ENCODE measurements around the gene PLAAT1.

The PLAAT1 gene

GRCh38 chr3:193261970-193262369 lies 20.9 kb downstream of the PLAAT1 start:
- DNase-seq: no peak

DNA sequence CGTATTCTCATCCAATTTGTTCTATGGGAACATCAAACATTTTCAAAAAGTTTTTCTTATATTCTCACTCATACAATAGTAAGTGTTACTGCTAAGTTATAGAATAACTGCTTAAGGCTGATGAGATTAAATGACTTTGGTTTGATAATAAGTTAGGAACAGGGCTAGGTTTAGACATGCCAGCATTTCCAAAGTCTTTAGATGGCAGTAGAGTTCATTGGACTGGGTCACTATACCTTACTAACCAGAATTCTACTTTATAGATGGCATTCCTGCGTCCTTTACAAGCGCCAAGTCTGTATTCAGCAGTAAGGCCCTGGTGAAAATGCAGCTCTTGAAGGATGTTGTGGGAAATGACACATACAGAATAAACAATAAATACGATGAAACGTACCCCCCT lies 21.7 kb downstream of the PLAAT1 start:
- no peak for DNase-seq

DNA sequence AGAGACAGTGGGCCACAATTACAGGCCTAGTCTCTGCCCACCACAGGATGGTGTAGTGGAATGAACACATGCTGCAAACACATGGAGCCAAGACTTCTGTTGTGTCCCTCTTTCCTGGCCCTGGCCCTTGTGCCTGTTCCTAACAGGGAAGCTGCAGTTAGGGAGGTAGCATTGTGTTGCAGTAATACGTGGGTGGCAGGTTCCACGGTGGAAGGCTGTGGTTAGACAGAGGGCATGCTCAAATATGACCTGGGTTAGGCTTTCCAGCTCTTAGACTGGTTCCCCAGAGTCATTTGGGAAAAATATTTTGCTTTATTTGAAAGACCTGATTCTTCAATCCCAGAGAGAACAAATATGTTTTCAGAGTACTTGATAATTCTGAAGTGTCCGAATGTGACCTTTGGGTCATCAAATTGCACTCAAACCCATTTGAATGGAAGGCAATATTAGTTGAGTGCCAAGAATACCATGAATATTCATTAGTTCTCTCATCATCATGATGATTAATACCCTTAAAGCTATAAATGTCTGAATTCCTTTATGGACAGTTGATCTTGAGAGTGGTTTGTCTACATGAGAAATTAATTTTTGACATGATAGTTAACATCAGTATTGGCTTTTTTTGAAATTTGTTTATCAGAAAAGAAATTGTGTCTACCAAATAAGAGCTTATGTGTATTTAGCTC lies 28.5 kb downstream of the PLAAT1 start:
- DNase-seq: no peak

DNA sequence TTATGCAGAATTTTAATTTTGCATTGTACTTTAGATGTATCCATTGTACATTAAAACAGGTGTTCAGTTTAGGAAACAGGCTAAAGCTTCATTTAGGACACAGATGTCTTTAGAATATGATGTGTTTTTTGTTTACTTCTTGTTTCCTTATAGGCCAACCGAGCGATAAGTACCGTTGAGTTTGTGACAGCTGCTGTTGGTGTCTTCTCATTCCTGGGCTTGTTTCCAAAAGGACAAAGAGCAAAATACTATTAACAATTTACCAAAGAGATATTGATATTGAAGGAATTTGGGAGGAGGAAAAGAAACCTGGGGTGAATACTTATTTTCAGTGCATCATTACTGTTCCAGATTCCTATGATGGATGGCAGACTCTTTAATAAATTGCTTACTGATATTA lies 29.4 kb downstream of the PLAAT1 start:
- no peak for DNase-seq

GRCh38 chr3:193271101-193271840 lies 30.2 kb downstream of the PLAAT1 start:
- no peak for DNase-seq

DNA sequence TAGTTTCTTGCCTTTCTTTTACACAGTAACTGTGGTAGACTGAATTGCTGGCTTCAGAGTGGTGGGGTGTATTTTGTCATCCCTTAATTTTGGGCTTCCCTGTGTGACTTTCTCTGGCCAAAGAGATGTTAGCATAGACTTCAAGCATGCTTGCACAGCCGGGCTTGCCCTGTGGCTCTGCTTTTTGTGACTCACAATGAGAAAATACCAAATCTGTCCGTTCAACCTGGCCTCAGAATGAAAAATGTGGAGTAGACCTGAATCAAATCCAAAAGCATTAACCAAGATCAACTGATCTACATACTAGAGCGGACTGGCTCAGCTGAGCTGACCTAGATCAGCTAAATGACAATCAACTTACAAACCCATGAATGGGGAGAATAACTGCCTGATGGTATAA lies 51.4 kb downstream of the PLAAT1 start:
- no peak for DNase-seq

- no peak for DNase-seq
These were observed 55.0 kb downstream of the PLAAT1 start for GRCh38 chr3:193295985-193296384.

- no peak for DNase-seq
These were observed 56.4 kb downstream of the PLAAT1 start for GRCh38 chr3:193297421-193297820.

- DNase-seq: no peak
These were observed 60.4 kb downstream of the PLAAT1 start for GRCh38 chr3:193301433-193301832.

DNA sequence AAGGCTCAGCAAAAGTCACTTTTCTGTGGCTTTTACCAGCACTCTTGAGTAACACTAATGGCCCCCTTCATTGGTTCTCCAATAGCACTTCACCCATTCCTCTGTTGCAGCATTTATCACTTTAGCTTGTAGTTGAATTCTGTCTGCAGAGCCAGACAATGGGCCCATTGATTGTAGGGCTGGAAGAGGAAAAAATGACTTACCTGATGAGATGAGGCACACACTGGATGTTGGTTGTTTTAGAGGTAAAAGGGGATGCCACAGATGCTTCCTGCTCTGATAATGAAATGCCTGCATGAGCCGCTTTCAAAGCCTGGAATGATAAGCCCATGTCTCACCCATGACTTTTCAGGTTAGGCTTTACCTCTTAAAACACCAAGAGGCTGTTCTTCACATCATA lies 64.3 kb downstream of the PLAAT1 start:
- DNase-seq: no peak

DNA sequence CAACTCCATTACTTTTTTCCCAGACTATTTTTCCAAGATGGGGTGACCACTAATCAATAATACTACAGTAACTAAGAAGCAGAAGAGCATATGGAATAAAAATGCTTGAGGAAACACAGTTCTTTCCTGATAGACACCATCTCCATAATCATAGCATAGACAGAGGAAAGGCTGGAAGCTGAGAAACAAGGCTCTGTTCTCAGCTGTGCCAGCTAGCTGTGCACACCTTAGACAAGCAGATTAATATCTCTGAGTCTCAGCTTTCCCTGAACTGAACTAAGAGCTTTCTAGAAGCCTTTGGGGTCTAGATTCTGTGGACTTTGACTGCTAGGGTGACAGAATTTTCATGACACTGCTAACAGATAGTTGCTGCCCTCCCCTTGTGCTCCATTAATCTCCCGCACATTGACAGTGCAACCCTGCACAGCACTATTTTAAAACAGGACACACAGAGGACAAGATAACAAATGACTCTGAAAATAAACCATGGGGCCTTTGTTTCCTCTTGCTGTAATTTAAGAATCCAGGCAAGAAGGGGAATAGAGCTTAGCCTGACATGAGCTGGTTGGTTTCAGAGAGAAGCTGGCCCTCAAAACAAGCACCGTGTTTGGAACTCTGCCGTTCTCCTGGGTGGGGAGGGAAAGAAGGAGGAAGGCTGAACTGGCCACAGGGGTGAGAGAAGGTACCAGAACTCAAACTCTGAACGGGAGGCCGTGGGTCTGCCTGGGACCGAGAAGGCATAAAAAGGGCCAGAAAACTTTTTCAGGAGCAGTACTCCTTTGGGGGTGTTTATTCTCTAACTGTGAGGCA lies 70.1 kb downstream of the PLAAT1 start:
- DNase-seq: no peak

DNA sequence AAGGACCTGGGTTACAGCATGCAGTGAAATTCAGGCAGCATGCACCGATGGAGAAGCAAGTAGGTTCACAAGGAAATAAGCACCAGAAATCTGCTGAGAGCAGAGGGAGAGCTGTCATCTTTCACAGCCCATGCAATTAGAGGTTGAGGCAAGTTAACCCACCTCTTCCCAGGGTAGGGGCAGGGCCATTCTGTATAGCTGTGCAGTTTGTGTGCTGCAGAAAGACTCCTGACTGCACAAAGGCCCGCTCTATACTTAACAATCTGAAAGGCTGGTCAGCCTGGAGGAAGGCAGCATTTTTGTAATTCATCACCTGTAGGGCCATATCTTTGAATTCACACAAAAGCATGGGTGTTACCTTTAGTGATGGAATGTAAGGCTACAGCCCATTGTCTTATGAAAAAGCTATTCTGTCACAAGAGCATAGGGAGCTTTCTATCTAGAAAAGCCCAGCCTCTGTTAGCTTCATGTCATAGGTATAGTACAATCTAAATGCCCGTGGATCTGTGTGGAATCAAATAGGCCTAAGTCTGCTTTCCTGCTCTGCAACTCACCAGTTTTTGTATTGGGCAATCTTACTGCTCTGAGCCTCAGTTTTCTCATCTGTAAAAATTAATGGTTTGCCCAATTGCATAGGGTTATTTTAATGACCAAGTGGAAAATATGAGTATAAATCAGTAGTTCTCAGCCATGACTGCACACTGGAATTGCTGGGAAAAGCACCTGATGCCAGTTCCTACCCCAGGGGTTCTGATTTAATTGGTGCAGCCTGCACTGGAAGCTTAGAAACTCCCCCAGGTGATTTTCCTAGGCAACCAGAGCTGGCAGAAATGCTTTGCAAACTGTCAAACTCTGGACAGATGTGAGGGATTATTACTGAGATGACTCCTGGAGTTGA lies 72.3 kb downstream of the PLAAT1 start:
- DNase-seq: no peak

DNA sequence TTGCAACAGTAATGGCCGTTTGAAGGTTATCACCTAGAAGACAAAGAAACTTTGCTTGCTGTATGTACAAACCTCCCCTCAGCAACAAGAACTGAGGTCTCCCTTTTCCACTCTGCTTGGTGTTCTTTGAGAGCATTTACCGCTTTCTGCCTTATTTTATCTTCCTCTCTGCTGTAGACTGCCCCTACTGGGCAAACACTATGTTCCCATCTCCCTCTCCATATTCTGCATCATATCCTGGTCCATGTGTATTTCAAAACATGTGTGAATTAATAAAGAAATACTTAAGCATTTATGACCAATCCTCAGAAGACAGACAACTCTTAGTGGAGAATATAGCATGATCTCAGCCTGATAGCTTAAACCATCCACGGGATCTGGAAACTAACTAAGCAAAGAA lies 73.1 kb downstream of the PLAAT1 start:
- no peak for DNase-seq

DNA sequence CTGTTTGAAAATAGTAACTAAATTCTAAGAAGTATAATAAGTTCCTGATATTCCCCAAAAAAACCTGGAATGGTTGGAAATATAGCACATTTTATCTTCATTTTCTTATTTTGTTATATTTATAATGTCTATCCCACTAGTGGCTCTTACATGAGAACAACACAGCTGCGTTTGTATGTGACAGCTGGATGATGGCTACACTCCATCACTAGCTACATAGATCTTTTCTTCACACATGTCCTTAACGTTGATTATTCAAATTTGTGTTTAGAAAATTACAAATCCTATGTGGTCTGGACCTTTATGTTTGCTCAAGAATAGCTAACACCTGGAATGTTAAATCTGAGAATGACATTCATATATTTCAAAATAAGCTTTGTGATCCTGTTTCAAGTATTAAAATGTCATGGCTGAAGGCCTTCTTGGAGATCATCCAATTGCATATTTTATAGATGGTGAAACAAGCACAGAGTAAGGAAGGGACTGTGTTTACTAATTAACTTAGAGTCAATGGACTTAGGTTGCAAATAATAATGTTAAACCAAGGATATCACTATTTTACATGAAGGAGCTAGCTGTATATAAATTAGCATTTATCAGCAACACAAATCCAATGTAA lies 76.8 kb downstream of the PLAAT1 start:
- DNase-seq: no peak

Measured in KG1 (cell line).